ENCODE results near the gene PIK3AP1.

DNA sequence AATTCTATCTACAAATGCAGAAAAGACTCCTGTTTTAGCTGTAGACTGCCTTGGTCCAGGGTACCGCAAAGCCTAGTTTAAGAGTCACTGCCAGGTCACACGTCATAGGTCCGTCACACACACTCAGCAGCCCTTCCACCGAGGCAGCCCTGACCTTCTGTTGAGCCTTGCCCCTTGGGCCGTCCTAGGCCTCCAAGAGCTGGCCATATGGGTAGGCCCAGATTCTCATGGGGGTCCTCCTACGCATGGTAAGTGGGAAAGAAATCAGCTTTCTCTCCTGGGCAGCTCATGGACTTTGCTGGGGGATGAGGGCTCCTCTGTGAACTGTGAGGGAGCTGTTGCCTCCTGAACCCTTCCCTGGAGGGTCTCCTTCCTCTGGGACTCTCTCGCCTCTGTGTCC, 19.8 kb upstream of the PIK3AP1 start:
- TF ChIP-seq, protein P1, sequence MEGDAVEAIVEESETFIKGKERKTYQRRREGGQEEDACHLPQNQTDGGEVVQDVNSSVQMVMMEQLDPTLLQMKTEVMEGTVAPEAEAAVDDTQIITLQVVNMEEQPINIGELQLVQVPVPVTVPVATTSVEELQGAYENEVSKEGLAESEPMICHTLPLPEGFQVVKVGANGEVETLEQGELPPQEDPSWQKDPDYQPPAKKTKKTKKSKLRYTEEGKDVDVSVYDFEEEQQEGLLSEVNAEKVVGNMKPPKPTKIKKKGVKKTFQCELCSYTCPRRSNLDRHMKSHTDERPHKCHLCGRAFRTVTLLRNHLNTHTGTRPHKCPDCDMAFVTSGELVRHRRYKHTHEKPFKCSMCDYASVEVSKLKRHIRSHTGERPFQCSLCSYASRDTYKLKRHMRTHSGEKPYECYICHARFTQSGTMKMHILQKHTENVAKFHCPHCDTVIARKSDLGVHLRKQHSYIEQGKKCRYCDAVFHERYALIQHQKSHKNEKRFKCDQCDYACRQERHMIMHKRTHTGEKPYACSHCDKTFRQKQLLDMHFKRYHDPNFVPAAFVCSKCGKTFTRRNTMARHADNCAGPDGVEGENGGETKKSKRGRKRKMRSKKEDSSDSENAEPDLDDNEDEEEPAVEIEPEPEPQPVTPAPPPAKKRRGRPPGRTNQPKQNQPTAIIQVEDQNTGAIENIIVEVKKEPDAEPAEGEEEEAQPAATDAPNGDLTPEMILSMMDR (IDR thresholded peaks at IDR 0.05): no peak
- no peak for TF ChIP-seq NFYB (CRISPR knock-in tag; conservative IDR thresholded peaks at IDR 0.05; ENCODE audit: low read depth)
- TF ChIP-seq, protein P2, sequence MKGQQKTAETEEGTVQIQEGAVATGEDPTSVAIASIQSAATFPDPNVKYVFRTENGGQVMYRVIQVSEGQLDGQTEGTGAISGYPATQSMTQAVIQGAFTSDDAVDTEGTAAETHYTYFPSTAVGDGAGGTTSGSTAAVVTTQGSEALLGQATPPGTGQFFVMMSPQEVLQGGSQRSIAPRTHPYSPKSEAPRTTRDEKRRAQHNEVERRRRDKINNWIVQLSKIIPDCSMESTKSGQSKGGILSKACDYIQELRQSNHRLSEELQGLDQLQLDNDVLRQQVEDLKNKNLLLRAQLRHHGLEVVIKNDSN (CRISPR knock-in tag; IDR thresholded peaks at IDR 0.05): no peak
